Measurements from ENCODE around the gene PCOLCE2. TPM values are rescaled to one million over a fixed set of nuclear protein-coding genes. Genes with fewer than 3 reads are reported as not detected.

The PCOLCE2 gene
- total RNA-seq, 1 experiment from 2014 or later: 13.5 TPM

DNA sequence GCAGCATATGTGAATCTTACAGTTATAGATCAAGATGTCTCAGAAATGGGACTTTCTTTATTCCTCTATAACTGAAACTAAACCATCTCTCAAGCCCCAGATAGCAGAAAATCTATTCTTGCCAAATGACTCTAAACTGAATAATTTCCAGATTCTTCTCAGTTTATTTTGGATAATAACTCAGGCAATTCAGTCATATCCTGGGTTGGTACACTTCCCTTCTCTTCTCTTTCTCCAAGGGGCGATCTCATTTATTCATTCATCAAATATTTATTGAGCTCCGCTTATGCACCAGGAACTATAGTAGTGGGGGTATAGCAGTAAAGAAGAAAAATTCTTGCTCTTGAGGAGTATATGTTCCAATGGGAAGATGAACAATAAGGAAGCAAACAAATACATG, 13.5 kb upstream of the PCOLCE2 start:
- DNase-seq (ENCODE audit: low spot score): no peak
- no peak for ATAC-seq
- Mint-ChIP-seq H3K36me3 (no peaks in the 10 kb centered on the region; the same call in 1 of the 2 replicates), H3K4me3 (no peak overlapping the region), H3K4me1 (no peaks in the 10 kb centered on the region), H3K27ac (no peak overlapping the region), H3K9me3 (peaks cover 7% of the 10 kb centered on the region), H3K27me3 (ENCODE audit: low read depth) (no peaks in the 10 kb centered on the region)
- ChIA-PET POLR2A (interaction anchor here (0.5 kb wide), 1 partner anchor 19 kb away, joined by 5 read pairs; no protein-coding TSS in a partner anchor), CTCF (interaction anchor here (1.2 to 8.1 kb wide), 3 partner anchors 14 to 74 kb away, joined by 3 to 69 read pairs (median 5); partner anchors contain the start of gene PCOLCE2)
- TF ChIP-seq, protein P1, sequence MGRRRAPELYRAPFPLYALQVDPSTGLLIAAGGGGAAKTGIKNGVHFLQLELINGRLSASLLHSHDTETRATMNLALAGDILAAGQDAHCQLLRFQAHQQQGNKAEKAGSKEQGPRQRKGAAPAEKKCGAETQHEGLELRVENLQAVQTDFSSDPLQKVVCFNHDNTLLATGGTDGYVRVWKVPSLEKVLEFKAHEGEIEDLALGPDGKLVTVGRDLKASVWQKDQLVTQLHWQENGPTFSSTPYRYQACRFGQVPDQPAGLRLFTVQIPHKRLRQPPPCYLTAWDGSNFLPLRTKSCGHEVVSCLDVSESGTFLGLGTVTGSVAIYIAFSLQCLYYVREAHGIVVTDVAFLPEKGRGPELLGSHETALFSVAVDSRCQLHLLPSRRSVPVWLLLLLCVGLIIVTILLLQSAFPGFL (CRISPR knock-in tag; IDR thresholded peaks at IDR 0.05; ENCODE audit: borderline replicate concordance): no peak
- no peak for TF ChIP-seq AFF4 (CRISPR knock-in tag; IDR thresholded peaks at IDR 0.05; ENCODE audit: borderline replicate concordance)
- TF ChIP-seq, protein P2, sequence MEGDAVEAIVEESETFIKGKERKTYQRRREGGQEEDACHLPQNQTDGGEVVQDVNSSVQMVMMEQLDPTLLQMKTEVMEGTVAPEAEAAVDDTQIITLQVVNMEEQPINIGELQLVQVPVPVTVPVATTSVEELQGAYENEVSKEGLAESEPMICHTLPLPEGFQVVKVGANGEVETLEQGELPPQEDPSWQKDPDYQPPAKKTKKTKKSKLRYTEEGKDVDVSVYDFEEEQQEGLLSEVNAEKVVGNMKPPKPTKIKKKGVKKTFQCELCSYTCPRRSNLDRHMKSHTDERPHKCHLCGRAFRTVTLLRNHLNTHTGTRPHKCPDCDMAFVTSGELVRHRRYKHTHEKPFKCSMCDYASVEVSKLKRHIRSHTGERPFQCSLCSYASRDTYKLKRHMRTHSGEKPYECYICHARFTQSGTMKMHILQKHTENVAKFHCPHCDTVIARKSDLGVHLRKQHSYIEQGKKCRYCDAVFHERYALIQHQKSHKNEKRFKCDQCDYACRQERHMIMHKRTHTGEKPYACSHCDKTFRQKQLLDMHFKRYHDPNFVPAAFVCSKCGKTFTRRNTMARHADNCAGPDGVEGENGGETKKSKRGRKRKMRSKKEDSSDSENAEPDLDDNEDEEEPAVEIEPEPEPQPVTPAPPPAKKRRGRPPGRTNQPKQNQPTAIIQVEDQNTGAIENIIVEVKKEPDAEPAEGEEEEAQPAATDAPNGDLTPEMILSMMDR (IDR thresholded peaks at IDR 0.05): no peak
- no peak for TF ChIP-seq MXD4 (CRISPR knock-in tag; IDR thresholded peaks at IDR 0.05; ENCODE audit: borderline replicate concordance)
- no peak for TF ChIP-seq E2F5 (CRISPR knock-in tag; IDR thresholded peaks at IDR 0.05)
- no peak for TF ChIP-seq RELA (CRISPR knock-in tag; IDR thresholded peaks at IDR 0.05; ENCODE audit: borderline replicate concordance)
- TF ChIP-seq NFE2L1 (CRISPR knock-in tag; IDR thresholded peaks at IDR 0.05): no peak
- TF ChIP-seq MLX (CRISPR knock-in tag; IDR thresholded peaks at IDR 0.05): no peak

DNA sequence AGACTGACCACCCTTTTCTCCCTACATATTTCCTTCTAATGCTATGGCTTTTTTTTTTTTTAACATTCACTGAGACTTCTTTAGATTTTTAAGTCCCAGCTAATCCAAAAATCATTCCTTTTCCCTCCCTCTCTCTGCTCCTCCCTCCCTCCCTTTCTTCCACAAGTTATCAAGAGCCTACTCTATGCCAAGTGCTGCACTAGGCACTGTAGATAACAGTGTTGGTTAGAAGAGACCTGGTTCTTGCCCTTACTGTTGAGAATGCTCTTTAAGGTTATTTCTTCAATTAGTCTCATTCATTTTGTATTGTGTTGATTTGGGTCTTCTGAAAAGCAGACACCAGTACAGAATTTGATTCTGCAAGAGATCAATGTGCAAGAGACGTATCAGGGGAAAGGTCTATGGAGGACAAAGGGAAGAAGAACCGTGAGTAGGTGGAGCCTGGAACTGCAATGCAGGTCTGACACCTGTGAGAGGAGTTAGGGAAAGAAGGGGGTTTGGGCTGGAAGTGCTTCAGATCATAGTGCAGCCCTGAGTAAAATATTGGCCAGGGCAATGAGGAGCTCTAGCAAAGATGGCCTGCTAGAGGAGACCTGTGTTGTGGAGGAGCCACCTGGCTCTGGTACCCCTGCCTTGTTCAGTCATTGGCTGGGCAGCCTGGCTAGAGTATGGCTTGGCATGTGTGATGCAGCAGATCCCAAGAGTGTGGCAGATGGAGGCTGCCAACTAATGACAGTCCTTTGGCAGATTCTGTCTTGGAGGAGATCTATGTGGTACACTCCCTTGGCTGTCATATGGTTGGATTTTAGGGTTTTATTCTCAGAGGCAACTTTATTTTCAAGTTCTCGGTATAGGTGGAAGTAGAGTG, 9.7 kb upstream of the PCOLCE2 start:
- H3K27me3 Mint-ChIP-seq (ENCODE audit: low read depth): no peaks in the 10 kb centered on the region
- DNase-seq (ENCODE audit: low spot score): no peak
- CTCF ChIA-PET: interaction anchor here (8.1 kb wide), 1 partner anchor 70 kb away, joined by 69 read pairs; no protein-coding TSS in a partner anchor
- H3K4me1 Mint-ChIP-seq: no peaks in the 10 kb centered on the region
- no peak overlapping the region for H3K27ac Mint-ChIP-seq
- no peaks in the 10 kb centered on the region; the same call in 1 of the 2 replicates for H3K36me3 Mint-ChIP-seq
- ATAC-seq: no peak
- peaks cover 7% of the 10 kb centered on the region for H3K9me3 Mint-ChIP-seq
- POLR2A ChIA-PET: no interaction called here
- TF ChIP-seq, protein P3, sequence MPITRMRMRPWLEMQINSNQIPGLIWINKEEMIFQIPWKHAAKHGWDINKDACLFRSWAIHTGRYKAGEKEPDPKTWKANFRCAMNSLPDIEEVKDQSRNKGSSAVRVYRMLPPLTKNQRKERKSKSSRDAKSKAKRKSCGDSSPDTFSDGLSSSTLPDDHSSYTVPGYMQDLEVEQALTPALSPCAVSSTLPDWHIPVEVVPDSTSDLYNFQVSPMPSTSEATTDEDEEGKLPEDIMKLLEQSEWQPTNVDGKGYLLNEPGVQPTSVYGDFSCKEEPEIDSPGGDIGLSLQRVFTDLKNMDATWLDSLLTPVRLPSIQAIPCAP (CRISPR knock-in tag; IDR thresholded peaks at IDR 0.05): no peak
- TF ChIP-seq RORB (CRISPR knock-in tag; IDR thresholded peaks at IDR 0.05): no peak
- no peak for TF ChIP-seq ELF4 (CRISPR knock-in tag; IDR thresholded peaks at IDR 0.05; ENCODE audit: low read depth)
- no peak for TF ChIP-seq CBFB (CRISPR knock-in tag; IDR thresholded peaks at IDR 0.05; ENCODE audit: low read depth)
- no peak for TF ChIP-seq SMAD4 (CRISPR knock-in tag; IDR thresholded peaks at IDR 0.05)
- TF ChIP-seq, protein P4, sequence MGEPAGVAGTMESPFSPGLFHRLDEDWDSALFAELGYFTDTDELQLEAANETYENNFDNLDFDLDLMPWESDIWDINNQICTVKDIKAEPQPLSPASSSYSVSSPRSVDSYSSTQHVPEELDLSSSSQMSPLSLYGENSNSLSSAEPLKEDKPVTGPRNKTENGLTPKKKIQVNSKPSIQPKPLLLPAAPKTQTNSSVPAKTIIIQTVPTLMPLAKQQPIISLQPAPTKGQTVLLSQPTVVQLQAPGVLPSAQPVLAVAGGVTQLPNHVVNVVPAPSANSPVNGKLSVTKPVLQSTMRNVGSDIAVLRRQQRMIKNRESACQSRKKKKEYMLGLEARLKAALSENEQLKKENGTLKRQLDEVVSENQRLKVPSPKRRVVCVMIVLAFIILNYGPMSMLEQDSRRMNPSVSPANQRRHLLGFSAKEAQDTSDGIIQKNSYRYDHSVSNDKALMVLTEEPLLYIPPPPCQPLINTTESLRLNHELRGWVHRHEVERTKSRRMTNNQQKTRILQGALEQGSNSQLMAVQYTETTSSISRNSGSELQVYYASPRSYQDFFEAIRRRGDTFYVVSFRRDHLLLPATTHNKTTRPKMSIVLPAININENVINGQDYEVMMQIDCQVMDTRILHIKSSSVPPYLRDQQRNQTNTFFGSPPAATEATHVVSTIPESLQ (CRISPR knock-in tag; IDR thresholded peaks at IDR 0.05): no peak
- TF ChIP-seq, protein P5, sequence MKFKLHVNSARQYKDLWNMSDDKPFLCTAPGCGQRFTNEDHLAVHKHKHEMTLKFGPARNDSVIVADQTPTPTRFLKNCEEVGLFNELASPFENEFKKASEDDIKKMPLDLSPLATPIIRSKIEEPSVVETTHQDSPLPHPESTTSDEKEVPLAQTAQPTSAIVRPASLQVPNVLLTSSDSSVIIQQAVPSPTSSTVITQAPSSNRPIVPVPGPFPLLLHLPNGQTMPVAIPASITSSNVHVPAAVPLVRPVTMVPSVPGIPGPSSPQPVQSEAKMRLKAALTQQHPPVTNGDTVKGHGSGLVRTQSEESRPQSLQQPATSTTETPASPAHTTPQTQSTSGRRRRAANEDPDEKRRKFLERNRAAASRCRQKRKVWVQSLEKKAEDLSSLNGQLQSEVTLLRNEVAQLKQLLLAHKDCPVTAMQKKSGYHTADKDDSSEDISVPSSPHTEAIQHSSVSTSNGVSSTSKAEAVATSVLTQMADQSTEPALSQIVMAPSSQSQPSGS (CRISPR knock-in tag; IDR thresholded peaks at IDR 0.05; ENCODE audit: borderline replicate concordance, low read depth): no peak
- no peak for TF ChIP-seq MYBL2 (CRISPR knock-in tag; IDR thresholded peaks at IDR 0.05)
- no peak overlapping the region for H3K4me3 Mint-ChIP-seq
